Liver (tissue), 3 donors: ENCODE results near the gene COL4A1.

ENCODE experiments used
- ATF3 ChIP-seq: IDR thresholded peaks from 2 replicates; pipeline ENCODE4 v1.6.1; 2016; ENCODE audit warnings: antibody characterized with exemption
- CTCF ChIP-seq: fragments of 150-350 bp; IDR thresholded peaks from 2 replicates; pipeline ENCODE4 v1.5.1; 2017; ENCODE audit warnings: improper control_type of control experiment, low read depth, low read length; ENCODE audit not compliant: missing input control
- EGR1 ChIP-seq, 2 donors: IDR thresholded peaks; 2 replicates each; pipeline ENCODE4 v1.6.1; 2016 to 2018; ENCODE audit warnings: antibody characterized with exemption in 2 of 2, low read depth in 2 of 2
- FOXA1 ChIP-seq: IDR thresholded peaks from 2 replicates; pipeline ENCODE4 v1.6.1; 2016; ENCODE audit warnings: antibody characterized with exemption
- GABPA ChIP-seq, 2 donors: IDR thresholded peaks in 1 of 2; conservative IDR thresholded peaks in 1 of 2; 2 replicates each; pipeline ENCODE4 v1.6.1; 2016; ENCODE audit warnings: antibody characterized with exemption in 2 of 2, mild to moderate bottlenecking in 1 of 2, moderate library complexity in 1 of 2
- JUND ChIP-seq, 2 donors: IDR thresholded peaks; 2 replicates each; pipeline ENCODE4 v1.6.1; 2016; ENCODE audit warnings: antibody characterized with exemption in 2 of 2
- MAX ChIP-seq: IDR thresholded peaks from 2 replicates; pipeline ENCODE4 v1.6.1; 2016; ENCODE audit warnings: antibody characterized with exemption
- NR2F2 ChIP-seq: IDR thresholded peaks from 2 replicates; pipeline ENCODE4 v1.6.1; 2016; ENCODE audit warnings: antibody characterized with exemption
- RAD21 ChIP-seq, 2 donors: IDR thresholded peaks; 2 replicates each; pipeline ENCODE4 v1.6.1; 2016; ENCODE audit warnings: antibody characterized with exemption in 2 of 2, mild to moderate bottlenecking in 2 of 2
- REST ChIP-seq: IDR thresholded peaks from 2 replicates; pipeline ENCODE4 v1.6.1; 2016; ENCODE audit warnings: antibody characterized with exemption, mild to moderate bottlenecking
- RXRA ChIP-seq, 2 donors: IDR thresholded peaks; 2 replicates each; pipeline ENCODE4 v1.6.1; 2017 to 2018; ENCODE audit warnings: antibody characterized with exemption in 2 of 2, mild to moderate bottlenecking in 1 of 2
- SP1 ChIP-seq: IDR thresholded peaks from 2 replicates; pipeline ENCODE4 v1.6.1; 2018; ENCODE audit warnings: antibody characterized with exemption, mild to moderate bottlenecking
- YY1 ChIP-seq: IDR thresholded peaks from 2 replicates; pipeline ENCODE4 v1.6.1; 2016; ENCODE audit warnings: antibody characterized with exemption, mild to moderate bottlenecking
- donor health status: healthy.
- donor health status: healthy.

GRCh38 chr13:110305001-110305400, 2.0 kb downstream of the COL4A1 start:
- TF ChIP-seq CTCF (no peak), RAD21 (IDR thresholded peaks at IDR 0.05) (no peak), NR2F2 (no peak), MAX (no peak), RXRA (IDR thresholded peaks at IDR 0.05) (no peak), JUND (IDR thresholded peaks at IDR 0.05) (no peak), REST (no peak), YY1 (no peak), FOXA1 (no peak), EGR1 (IDR thresholded peaks at IDR 0.05; ENCODE audit: low read depth in 2 of 2) (no peak), GABPA (IDR thresholded peaks at IDR 0.05 in 1 of 2, conservative IDR thresholded peaks at IDR 0.05 in 1 of 2) (no peak), ATF3 (no peak), SP1 (no peak)
